HepG2 (cell line): ENCODE measurements around the gene PFKP.

Experiments
- CBX2 ChIP-seq, 2 experiments: fragments of 200-600 bp in 1 of 2; sonication (generic); formaldehyde crosslinking in 1 of 2; IDR thresholded peaks; 2 replicates each; pipeline versions ENCODE4 v1.7.0 to v1.8.1; 2018 to 2022; ENCODE audit warnings: low read depth in 2 of 2, low read length in 1 of 2, mild to moderate bottlenecking in 1 of 2, missing genetic modification reagents in 1 of 2
- CREB1 ChIP-seq, 2 experiments: fragments of 450-650 bp in 1 of 2; IDR thresholded peaks; 2 replicates each; pipeline ENCODE4 v1.6.1; 2016 to 2017; ENCODE audit warnings: control low read depth in 1 of 2, mild to moderate bottlenecking in 1 of 2, missing compliant biosample characterization in 1 of 2, missing genetic modification characterization in 1 of 2
- EP300 ChIP-seq, 3 experiments: sonication (generic) in 1 of 3; formaldehyde crosslinking in 1 of 3; IDR thresholded peaks; 2 replicates each; pipeline versions ENCODE4 v1.5.1 to v1.6.1; 2011 to 2020; ENCODE audit warnings: low read depth in 2 of 3, low read length in 2 of 3, borderline replicate concordance in 1 of 3, improper control_type of control experiment in 1 of 3, mild to moderate bottlenecking in 1 of 3, missing genetic modification reagents in 1 of 3, moderate library complexity in 1 of 3
- FOSL2 ChIP-seq: sonication (generic); formaldehyde crosslinking; IDR thresholded peaks from 2 replicates; pipeline ENCODE4 v1.4.0; 2020; ENCODE audit warnings: missing genetic modification reagents
- HDAC6 ChIP-seq: fragments of 200-600 bp; sonication (generic); IDR thresholded peaks from 2 replicates; pipeline ENCODE4 v1.7.0; 2017; ENCODE audit warnings: mild to moderate bottlenecking, antibody characterized with exemption, low read length, low read depth
- MTF1 ChIP-seq: sonication (generic); formaldehyde crosslinking; IDR thresholded peaks from 2 replicates; pipeline ENCODE4 v1.5.0; 2020; ENCODE audit warnings: missing genetic modification reagents
- RFX1 ChIP-seq: fragments of 450-650 bp; IDR thresholded peaks from 2 replicates; pipeline ENCODE4 v1.6.1; 2017
- SP1 ChIP-seq, 2 experiments: fragments of 450-650 bp in 1 of 2; sonication (generic) in 1 of 2; formaldehyde crosslinking in 1 of 2; IDR thresholded peaks; 2 replicates each; pipeline versions ENCODE4 v1.4.0 to v1.6.1; 2016 to 2020; ENCODE audit warnings: missing genetic modification reagents in 1 of 2
- ZNF205 ChIP-seq: IDR thresholded peaks from 2 replicates; pipeline ENCODE4 v1.6.1; 2018; ENCODE audit warnings: missing biosample characterization, missing genetic modification reagents
- ZSCAN29 ChIP-seq: sonication (generic); formaldehyde crosslinking; conservative IDR thresholded peaks from 2 replicates; pipeline ENCODE4 v1.4.0; 2020; ENCODE audit warnings: mild to moderate bottlenecking, missing genetic modification reagents
- TF ChIP-seq, protein P1 (sequence below): sonication (generic); formaldehyde crosslinking; IDR thresholded peaks from 2 replicates; pipeline ENCODE4 v1.5.0; 2020; ENCODE audit warnings: mild to moderate bottlenecking, missing genetic modification reagents, moderate library complexity
- TF ChIP-seq, protein P2 (sequence below), 2 experiments: fragments of 450-650 bp in 1 of 2; sonication (generic) in 1 of 2; formaldehyde crosslinking in 1 of 2; IDR thresholded peaks; 2 replicates each; pipeline versions ENCODE4 v1.6.1 to v1.8.0; 2016 to 2022; ENCODE audit warnings: antibody characterized with exemption in 1 of 2, mild to moderate bottlenecking in 1 of 2, missing genetic modification reagents in 1 of 2

DNA sequence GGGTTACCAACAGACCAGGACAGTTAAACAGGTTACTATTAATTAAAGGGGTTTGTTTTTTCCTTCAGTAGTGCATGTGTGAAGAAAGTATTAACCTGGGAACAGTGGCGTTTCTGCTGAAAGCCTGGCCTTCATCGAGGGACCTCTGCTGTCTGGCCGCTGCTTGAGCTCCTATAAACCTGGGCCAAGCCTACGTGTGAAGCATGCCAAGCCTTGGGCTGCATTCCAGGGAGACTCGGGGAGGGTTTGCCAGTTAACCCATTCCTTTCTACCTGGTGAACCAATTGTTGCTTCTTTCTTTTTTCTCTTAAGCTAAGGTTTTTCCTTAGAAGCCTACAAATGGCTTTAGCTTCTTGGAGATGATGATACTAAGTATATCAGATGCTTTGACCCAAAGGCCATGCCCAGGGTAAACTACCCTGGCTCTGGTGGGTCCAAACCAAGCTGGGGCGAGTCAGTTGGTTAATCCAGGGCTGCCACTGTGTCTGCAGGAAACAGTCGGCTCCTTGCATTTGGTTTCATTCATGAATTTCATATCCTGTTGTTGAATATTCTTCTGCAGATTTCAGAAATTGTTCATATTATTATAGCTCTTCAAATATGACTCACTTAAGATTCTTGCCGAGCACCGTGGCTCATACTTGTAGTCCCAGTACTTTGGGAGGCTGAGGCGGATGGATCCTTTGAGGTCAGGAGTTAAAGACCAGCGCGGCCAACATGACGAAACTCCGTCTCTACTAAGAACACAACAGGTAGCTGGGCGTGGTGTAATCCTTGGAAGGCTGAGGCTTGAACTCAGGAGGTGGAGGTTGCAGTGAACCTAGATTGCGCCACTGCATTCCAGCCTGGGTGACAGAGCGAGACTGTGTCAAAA is 23.8 kb downstream of the PFKP start:
- no peak for TF ChIP-seq CREB1 (IDR thresholded peaks at IDR 0.05)
- no peak for TF ChIP-seq CREB1 (CRISPR knock-in tag; IDR thresholded peaks at IDR 0.05)
- peak in 1 of 2 experiments; percentile 31; a peak in 1 of 4 replicates for TF ChIP-seq EP300 (IDR thresholded peaks at IDR 0.05; ENCODE audit: low read depth in 2 of 2, low read length in 2 of 2)
- peak; percentile 22; the same call in 1 of the 2 replicates for TF ChIP-seq EP300 (CRISPR knock-in tag; IDR thresholded peaks at IDR 0.05; ENCODE audit: borderline replicate concordance)
- TF ChIP-seq FOSL2 (CRISPR knock-in tag): peak; percentile 75
- no peak for TF ChIP-seq SP1 (IDR thresholded peaks at IDR 0.05)
- TF ChIP-seq SP1 (CRISPR knock-in tag; IDR thresholded peaks at IDR 0.05): no peak
- TF ChIP-seq, protein P1, sequence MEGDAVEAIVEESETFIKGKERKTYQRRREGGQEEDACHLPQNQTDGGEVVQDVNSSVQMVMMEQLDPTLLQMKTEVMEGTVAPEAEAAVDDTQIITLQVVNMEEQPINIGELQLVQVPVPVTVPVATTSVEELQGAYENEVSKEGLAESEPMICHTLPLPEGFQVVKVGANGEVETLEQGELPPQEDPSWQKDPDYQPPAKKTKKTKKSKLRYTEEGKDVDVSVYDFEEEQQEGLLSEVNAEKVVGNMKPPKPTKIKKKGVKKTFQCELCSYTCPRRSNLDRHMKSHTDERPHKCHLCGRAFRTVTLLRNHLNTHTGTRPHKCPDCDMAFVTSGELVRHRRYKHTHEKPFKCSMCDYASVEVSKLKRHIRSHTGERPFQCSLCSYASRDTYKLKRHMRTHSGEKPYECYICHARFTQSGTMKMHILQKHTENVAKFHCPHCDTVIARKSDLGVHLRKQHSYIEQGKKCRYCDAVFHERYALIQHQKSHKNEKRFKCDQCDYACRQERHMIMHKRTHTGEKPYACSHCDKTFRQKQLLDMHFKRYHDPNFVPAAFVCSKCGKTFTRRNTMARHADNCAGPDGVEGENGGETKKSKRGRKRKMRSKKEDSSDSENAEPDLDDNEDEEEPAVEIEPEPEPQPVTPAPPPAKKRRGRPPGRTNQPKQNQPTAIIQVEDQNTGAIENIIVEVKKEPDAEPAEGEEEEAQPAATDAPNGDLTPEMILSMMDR: no peak
- no peak for TF ChIP-seq HDAC6
- TF ChIP-seq, protein P2, sequence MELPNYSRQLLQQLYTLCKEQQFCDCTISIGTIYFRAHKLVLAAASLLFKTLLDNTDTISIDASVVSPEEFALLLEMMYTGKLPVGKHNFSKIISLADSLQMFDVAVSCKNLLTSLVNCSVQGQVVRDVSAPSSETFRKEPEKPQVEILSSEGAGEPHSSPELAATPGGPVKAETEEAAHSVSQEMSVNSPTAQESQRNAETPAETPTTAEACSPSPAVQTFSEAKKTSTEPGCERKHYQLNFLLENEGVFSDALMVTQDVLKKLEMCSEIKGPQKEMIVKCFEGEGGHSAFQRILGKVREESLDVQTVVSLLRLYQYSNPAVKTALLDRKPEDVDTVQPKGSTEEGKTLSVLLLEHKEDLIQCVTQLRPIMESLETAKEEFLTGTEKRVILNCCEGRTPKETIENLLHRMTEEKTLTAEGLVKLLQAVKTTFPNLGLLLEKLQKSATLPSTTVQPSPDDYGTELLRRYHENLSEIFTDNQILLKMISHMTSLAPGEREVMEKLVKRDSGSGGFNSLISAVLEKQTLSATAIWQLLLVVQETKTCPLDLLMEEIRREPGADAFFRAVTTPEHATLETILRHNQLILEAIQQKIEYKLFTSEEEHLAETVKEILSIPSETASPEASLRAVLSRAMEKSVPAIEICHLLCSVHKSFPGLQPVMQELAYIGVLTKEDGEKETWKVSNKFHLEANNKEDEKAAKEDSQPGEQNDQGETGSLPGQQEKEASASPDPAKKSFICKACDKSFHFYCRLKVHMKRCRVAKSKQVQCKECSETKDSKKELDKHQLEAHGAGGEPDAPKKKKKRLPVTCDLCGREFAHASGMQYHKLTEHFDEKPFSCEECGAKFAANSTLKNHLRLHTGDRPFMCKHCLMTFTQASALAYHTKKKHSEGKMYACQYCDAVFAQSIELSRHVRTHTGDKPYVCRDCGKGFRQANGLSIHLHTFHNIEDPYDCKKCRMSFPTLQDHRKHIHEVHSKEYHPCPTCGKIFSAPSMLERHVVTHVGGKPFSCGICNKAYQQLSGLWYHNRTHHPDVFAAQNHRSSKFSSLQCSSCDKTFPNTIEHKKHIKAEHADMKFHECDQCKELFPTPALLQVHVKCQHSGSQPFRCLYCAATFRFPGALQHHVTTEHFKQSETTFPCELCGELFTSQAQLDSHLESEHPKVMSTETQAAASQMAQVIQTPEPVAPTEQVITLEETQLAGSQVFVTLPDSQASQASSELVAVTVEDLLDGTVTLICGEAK (IDR thresholded peaks at IDR 0.05): no peak
- TF ChIP-seq, protein P2 (CRISPR knock-in tag; IDR thresholded peaks at IDR 0.05): no peak
- TF ChIP-seq RFX1: no peak
- TF ChIP-seq ZNF205: no peak
- no peak for TF ChIP-seq ZSCAN29 (CRISPR knock-in tag)
- no peak for TF ChIP-seq MTF1 (CRISPR knock-in tag)
- TF ChIP-seq CBX2 (IDR thresholded peaks at IDR 0.05; ENCODE audit: low read depth, low read length): no peak
- no peak for TF ChIP-seq CBX2 (CRISPR knock-in tag; IDR thresholded peaks at IDR 0.05; ENCODE audit: low read depth)
